Neutrophil (primary cell): ENCODE results near the gene DZIP1L.

Source experiments
- H3K27ac ChIP-seq: fragments of 200-600 bp; sonication (generic); 2 replicates; pipeline ENCODE4 v1.5.1; 2016; ENCODE audit warnings: mild to moderate bottlenecking, moderate library complexity
- H3K27me3 ChIP-seq: fragments of 200-600 bp; sonication (generic); 2 replicates; pipeline ENCODE4 v1.6.0; 2016; ENCODE audit warnings: mild to moderate bottlenecking
- H3K36me3 ChIP-seq: fragments of 200-600 bp; sonication (generic); 2 replicates; pipeline ENCODE4 v1.5.1; 2017
- H3K4me1 ChIP-seq, 2 experiments: fragments of 200-600 bp in 1 of 2; sonication (generic) in 1 of 2; 1 replicate in 1 of 2; 2 replicates in 1 of 2; pipeline versions ENCODE4 v1.5.1 to v1.6.1; 2013 to 2016; ENCODE audit warnings: low read depth in 1 of 2, low read length in 1 of 2, mild to moderate bottlenecking in 1 of 2, moderate library complexity in 1 of 2; ENCODE audit not compliant: control insufficient read depth in 1 of 2, insufficient read depth in 1 of 2
- H3K4me3 ChIP-seq, 2 experiments: fragments of 200-600 bp in 1 of 2; sonication (generic) in 1 of 2; 1 replicate in 1 of 2; 2 replicates in 1 of 2; pipeline ENCODE4 v1.5.1; 2013 to 2016; ENCODE audit warnings: low read depth in 1 of 2, low read length in 1 of 2, mild to moderate bottlenecking in 1 of 2, moderate library complexity in 1 of 2
- H3K9me3 ChIP-seq: fragments of 200-600 bp; sonication (generic); 2 replicates; pipeline ENCODE4 v1.5.1; 2016
- CTCF ChIP-seq: fragments of 200-600 bp; sonication (generic); IDR thresholded peaks from 2 replicates; pipeline ENCODE4 v1.5.1; 2016; ENCODE audit warnings: antibody characterized with exemption

DZIP1L gene

DNA sequence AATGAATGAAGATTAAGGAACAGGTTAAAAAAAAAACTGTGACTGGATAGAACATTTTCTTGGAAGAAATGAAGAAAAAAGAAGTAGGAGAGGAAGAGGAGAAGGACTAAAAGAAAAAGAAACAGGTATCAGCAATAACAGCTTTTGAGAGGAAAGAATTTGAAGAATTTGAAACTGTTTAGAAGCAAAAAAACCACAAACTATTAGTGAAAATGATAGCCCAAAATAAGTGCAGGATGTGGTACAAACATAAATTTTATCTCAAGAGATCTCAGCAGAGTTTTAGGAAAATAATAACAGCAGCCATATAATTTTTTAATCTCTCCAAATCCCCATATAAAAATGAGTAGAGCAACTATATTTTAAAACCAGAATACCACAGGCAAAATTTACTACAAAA lies 25.5 kb upstream of the DZIP1L start:
- H3K36me3 ChIP-seq = no peaks in the 10 kb centered on the region
- H3K9me3 ChIP-seq = no peaks in the 10 kb centered on the region
- H3K27ac ChIP-seq = no peak overlapping the region
- H3K4me3 ChIP-seq = no peak overlapping the region
- peaks cover 38 to 39% of the 10 kb centered on the region in 2 experiments for H3K4me1 ChIP-seq
- H3K27me3 ChIP-seq = no peaks in the 10 kb centered on the region
- no peak for TF ChIP-seq CTCF

DNA sequence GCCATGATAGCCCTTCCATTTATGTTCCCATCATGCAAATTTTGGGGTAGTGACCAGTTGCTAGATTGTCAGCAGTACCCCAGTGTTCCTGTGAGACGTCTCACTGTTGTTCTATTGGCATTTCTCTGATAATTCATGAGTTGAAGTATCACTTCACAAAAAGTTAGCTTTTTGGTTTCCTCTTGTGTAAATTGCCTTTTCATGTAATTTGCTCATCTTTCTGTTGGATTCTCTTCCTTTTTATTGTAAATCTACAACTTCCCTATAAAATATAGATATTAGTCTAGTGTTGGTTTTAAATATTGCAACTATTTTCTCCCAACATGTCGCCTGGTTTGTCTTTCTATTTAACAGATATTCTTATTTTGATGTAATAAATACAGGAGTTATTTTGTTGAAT lies 24.3 kb upstream of the DZIP1L start:
- no peaks in the 10 kb centered on the region for H3K27me3 ChIP-seq
- H3K36me3 ChIP-seq = no peaks in the 10 kb centered on the region
- H3K27ac ChIP-seq = no peak overlapping the region
- no peak for TF ChIP-seq CTCF
- H3K4me1 ChIP-seq = peaks cover 51% of the 10 kb centered on the region in 2 experiments
- no peaks in the 10 kb centered on the region for H3K9me3 ChIP-seq
- no peak overlapping the region for H3K4me3 ChIP-seq

DNA sequence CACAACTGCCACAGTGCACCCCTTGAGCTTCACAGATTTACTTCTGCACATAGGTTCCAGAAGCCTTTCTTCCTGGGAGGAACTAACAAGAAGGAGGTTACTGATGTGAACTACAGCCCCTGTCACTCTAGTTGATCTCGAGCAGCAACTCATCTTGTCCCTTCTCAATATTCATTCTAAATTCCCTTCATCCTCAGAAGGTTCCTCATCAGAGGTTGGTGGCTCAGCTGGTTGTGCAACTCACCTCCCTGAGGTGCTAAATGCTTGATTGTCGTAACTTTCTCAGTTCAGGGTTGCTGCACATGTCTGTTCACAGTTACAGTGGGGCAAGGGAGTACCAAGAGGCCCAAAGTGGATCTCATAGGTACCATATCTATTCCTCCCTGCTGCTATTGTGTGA lies 22.5 kb upstream of the DZIP1L start:
- Histone ChIP-seq H3K27ac (peak overlapping the region; percentile 91), H3K9me3 (no peaks in the 10 kb centered on the region), H3K36me3 (no peaks in the 10 kb centered on the region), H3K27me3 (no peaks in the 10 kb centered on the region), H3K4me3 (peak overlapping the region in 1 of 2 experiments; percentile 18), H3K4me1 (peaks cover 57 to 64% of the 10 kb centered on the region in 2 experiments)
- no peak for TF ChIP-seq CTCF

DNA sequence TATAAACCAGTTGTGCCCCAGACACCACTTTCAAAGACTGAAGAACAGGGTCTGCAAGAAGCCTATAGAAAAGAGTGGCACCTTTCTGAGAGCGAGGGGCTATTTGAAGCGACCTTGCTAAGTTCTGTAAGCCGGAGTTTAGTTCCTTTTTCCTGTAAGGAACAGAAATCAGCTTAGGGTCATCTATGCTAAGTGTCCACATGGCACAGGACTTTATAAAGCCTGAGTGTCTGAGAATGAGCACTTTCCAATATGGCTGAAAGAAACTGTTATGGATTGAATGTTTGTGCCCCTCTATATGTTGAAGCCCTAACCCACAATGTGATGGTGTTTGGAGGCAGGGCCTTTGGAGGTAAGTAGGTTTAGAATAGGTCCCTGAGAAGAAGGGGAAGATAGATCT lies 20.8 kb upstream of the DZIP1L start:
- Histone ChIP-seq H3K4me3 (peak overlapping the region in 1 of 2 experiments; percentile 41), H3K4me1 (peaks cover 57 to 64% of the 10 kb centered on the region in 2 experiments), H3K27ac (peak overlapping the region; percentile 91), H3K27me3 (no peaks in the 10 kb centered on the region), H3K36me3 (no peaks in the 10 kb centered on the region), H3K9me3 (no peaks in the 10 kb centered on the region)
- TF ChIP-seq CTCF = no peak

DNA sequence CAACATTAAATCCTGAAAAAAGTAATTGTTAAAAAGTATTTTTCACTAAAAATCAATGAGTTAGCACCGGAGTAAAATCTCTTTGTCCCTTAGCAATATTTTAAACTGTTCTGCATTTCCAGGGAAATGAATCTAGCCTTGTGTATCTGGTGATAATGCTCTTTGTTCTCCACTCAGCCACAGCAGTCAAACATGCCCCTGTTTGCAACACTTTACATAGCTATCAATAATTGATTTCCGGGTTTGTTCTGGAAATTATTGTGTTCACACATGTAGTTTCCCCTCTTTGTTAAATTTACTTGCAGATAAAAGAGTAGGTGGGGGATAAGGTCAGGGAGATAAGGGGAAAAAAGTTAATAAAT lies 20.4 kb upstream of the DZIP1L start:
- no peaks in the 10 kb centered on the region for H3K36me3 ChIP-seq
- H3K4me3 ChIP-seq = peak overlapping the region in 1 of 2 experiments; percentile 41
- H3K27ac ChIP-seq = peak overlapping the region; percentile 91
- no peaks in the 10 kb centered on the region for H3K9me3 ChIP-seq
- no peaks in the 10 kb centered on the region for H3K27me3 ChIP-seq
- TF ChIP-seq CTCF = no peak
- H3K4me1 ChIP-seq = peaks cover 57 to 64% of the 10 kb centered on the region in 2 experiments
